ENCODE measurements around the gene PARD3B. TPM values are rescaled to one million over a fixed set of nuclear protein-coding genes. Genes with fewer than 3 reads are reported as not detected.

Gene PARD3B
- total and polyA plus RNA-seq, 2 of the 8 experiments (the other 6 are each of a cell fraction or from before 2014, with no cell fraction given), result 1.2 to 5.7 TPM

DNA sequence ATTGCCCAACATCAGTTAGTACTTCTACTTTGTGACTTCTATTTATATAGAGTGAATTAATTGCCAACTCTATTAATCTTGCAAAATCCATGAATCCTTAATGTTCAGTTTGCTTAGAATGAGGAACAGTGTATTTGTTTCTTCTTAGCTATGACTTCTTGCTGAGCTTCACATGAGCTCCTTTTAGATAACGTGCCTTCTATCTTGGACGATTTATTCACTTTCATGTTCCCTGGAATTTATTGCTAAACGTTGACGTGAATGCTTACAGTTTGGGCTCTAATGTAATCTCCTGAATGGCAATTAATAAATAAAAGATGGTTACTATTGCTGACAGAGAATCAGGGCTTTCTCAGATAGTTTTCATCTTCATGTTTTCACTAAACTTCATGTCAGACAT, 752.6 kb downstream of the PARD3B start:
- Histone ChIP-seq H3K9ac (replicated peaks in 1 of 4; ENCODE audit: extremely low read depth in 1 of 4, low read depth in 3 of 4, low read length in 3 of 4) (no peak overlapping the region), H3K27me3 (replicated peaks in 1 of 4; ENCODE audit: control insufficient read depth in 3 of 4, extremely low read depth in 1 of 4, insufficient read depth in 3 of 4, low read length in 3 of 4) (no peaks in the 10 kb centered on the region), H3K56ac (replicated peaks; ENCODE audit: insufficient read length, low read depth, low read length) (no peak overlapping the region), H4K8ac (ENCODE audit: extremely low read depth, insufficient read depth, low read length) (no peak overlapping the region), H3K23me2 (ENCODE audit: low read depth, low read length) (no peaks in the 10 kb centered on the region; the same call in 1 of the 2 replicates), H2AK5ac (ENCODE audit: low read depth, low read length) (no peak overlapping the region), H3K4me3 (ENCODE audit: extremely low read depth in 1 of 4, insufficient read depth in 2 of 4, low read depth in 3 of 4, low read length in 4 of 4) (no peak overlapping the region), H4K5ac (ENCODE audit: insufficient read length, low read depth, low read length) (no peak overlapping the region), H3K27ac (ENCODE audit: low read depth, low read length) (no peak overlapping the region), H2BK15ac (ENCODE audit: low read length) (no peak overlapping the region), H3K18ac (ENCODE audit: extremely low read depth, low read length) (no peak overlapping the region), H2BK12ac (ENCODE audit: low read depth, low read length) (no peak overlapping the region), H3K9me3 (ENCODE audit: insufficient read depth in 2 of 2, low read depth in 1 of 2, low read length in 1 of 2) (no peaks in the 10 kb centered on the region), H3K14ac (ENCODE audit: insufficient read length) (no peak overlapping the region), H2AFZ (ENCODE audit: low read length) (no peak overlapping the region), H3K36me3 (ENCODE audit: control insufficient read depth in 2 of 4, insufficient read depth in 4 of 4, low read length in 3 of 4) (peaks cover 0 to 3% (median 0%) of the 10 kb centered on the region in 4 experiments; a peak in 1 of 8 replicates), H4K91ac (replicated peaks; ENCODE audit: insufficient read length, low read length) (no peak overlapping the region), H3K4me2 (ENCODE audit: insufficient read depth in 1 of 2, low read depth in 2 of 2, low read length in 2 of 2) (no peak overlapping the region), H3K79me1 (ENCODE audit: low read depth, low read length) (no peaks in the 10 kb centered on the region), H3K4me1 (replicated peaks in 1 of 4; ENCODE audit: control insufficient read depth in 3 of 4, insufficient read depth in 4 of 4, low read length in 3 of 4) (peaks cover 0 to 5% (median 1%) of the 10 kb centered on the region in 4 experiments; a peak in 4 of 7 replicates), H3K79me2 (ENCODE audit: control insufficient read depth in 1 of 2, insufficient read depth in 2 of 2, low read length in 2 of 2) (no peaks in the 10 kb centered on the region), H4K20me1 (replicated peaks in 1 of 2; ENCODE audit: control insufficient read depth in 1 of 2, insufficient read depth in 2 of 2, low read length in 2 of 2) (no peaks in the 10 kb centered on the region), H2BK120ac (replicated peaks; ENCODE audit: low read depth, low read length) (no peak overlapping the region), H2BK5ac (ENCODE audit: low read depth, low read length) (no peak overlapping the region), H2BK20ac (ENCODE audit: low read length) (no peak overlapping the region), H3K23ac (ENCODE audit: insufficient read length) (no peak overlapping the region), H3K4ac (replicated peaks; ENCODE audit: insufficient read length, low read depth, low read length) (no peak overlapping the region)
- ChIA-PET CTCF (ENCODE audit: partially characterized antibody) (interaction anchor here (1.4 kb wide), 1 partner anchor 378 kb away, joined by 5 read pairs; no protein-coding TSS in a partner anchor), POLR2A (ENCODE audit: partially characterized antibody) (interaction anchor here (1.5 kb wide), 1 partner anchor 22 kb away, joined by 4 read pairs; no protein-coding TSS in a partner anchor)
- no peak for TF ChIP-seq TAF1 (IDR thresholded peaks at IDR 0.05; ENCODE audit: low read depth, low read length)
- TF ChIP-seq CBX5 (IDR thresholded peaks at IDR 0.05; ENCODE audit: low read depth, low read length), result no peak
- TF ChIP-seq POLR2A (IDR thresholded peaks at IDR 0.05; ENCODE audit: control extremely low read depth in 1 of 2, low read depth in 2 of 2, low read length in 2 of 2), result no peak
- no peak for TF ChIP-seq JUND (IDR thresholded peaks at IDR 0.05; ENCODE audit: low read length)
- TF ChIP-seq POLR2AphosphoS5 (IDR thresholded peaks at IDR 0.05; ENCODE audit: low read depth, low read length), result no peak
- 79% methylated on average over 4 of the region's 4 CpGs; no CpG with 5 or more reads in 1 of the 2 experiments for WGBS, 2 experiments (ENCODE audit: extremely low coverage in 1 of 2, insufficient coverage in 1 of 2, insufficient read length in 1 of 2, insufficient replicate concordance in 2 of 2, low coverage in 1 of 2, low lambda C conversion rate in 2 of 2, missing lambda C conversion rate in 1 of 2)
- DNase-seq (ENCODE audit: low read depth in 1 of 2, low spot score in 2 of 2) (no peak), FAIRE-seq (no peak)

All from H1 (cell line).